Astrocyte (in vitro differentiated cells and primary cell): ENCODE measurements around the gene PRTG.

ENCODE experiments used
- CTCF ChIP-seq: IDR thresholded peaks from 2 replicates; pipeline ENCODE4 v1.5.1; 2011; ENCODE audit warnings: low read depth, mild to moderate bottlenecking, inconsistent platforms, low read length, moderate library complexity; ENCODE audit not compliant: insufficient read depth
- EZH2 ChIP-seq: IDR thresholded peaks from 2 replicates; pipeline ENCODE4 v1.6.1; 2012; ENCODE audit warnings: mild to moderate bottlenecking, low read length, inconsistent platforms; ENCODE audit not compliant: insufficient read depth

GRCh38 chr15:55573224-55573623 lies 169.7 kb downstream of the PRTG start:
- TF ChIP-seq CTCF (no peak), EZH2 (no peak)
